Cardiac fibroblast (primary cell): ENCODE data around the gene UBE2QL1.

Experiments used
- DNase-seq, 2 donors: peaks; one replicate each; pipeline versions ENCODE4 v3.0.0 to v3.0.0-alpha.2; 2010; ENCODE audit warnings: low read depth in 2 of 2
- H3K4me3 ChIP-seq, 2 donors: replicated peaks in 1 of 2; 1 replicate in 1 of 2; 2 replicates in 1 of 2; pipeline ENCODE4 v1.5.1; 2011; ENCODE audit warnings: low read depth in 2 of 2, low read length in 2 of 2, mild to moderate bottlenecking in 2 of 2, moderate library complexity in 1 of 2
- TF ChIP-seq, protein P1 (sequence below): IDR thresholded peaks from one replicate; pipeline ENCODE4 v1.5.1; 2011; ENCODE audit warnings: low read depth, mild to moderate bottlenecking, low read length, inconsistent platforms

UBE2QL1 gene

DNA sequence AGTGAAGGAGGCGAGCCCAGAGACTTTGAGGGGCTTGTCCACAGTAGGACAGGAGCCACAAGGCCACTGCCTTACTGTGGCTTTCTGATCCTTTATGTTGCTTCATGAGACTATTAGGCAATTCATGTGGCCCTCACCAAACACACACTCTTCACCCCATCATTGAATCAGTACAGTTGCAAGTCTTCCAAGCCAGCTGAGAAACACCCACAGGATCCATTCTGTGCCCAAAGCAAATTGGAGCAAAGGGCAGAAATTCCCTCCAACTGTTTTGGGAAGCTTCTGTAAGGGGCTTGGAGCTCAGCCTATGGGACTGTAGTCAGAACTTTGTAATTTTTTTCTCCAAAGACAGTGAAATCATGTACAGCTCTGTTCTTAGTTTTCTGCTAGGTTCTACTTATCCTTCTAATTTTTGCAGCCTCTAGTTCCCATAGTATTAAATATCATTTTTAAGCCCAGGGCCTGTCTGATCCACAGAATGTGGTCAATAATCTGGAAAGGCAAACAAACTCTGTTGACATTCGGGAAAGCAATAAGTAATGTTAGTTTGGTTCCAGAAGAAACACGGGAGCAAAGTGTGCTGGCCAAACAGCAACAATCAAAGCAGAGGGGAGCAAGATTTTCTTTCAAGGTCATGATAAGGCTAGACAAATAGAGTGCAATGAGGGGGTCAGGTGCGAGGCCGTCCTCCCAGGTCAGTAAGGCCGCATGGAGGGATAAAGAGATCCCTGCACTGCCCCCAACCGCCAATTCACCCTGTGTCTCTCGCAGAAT is 47.0 kb downstream of the UBE2QL1 start:
- H3K4me3 ChIP-seq: no peak overlapping the region
- DNase-seq: no peak
- TF ChIP-seq, protein P1, sequence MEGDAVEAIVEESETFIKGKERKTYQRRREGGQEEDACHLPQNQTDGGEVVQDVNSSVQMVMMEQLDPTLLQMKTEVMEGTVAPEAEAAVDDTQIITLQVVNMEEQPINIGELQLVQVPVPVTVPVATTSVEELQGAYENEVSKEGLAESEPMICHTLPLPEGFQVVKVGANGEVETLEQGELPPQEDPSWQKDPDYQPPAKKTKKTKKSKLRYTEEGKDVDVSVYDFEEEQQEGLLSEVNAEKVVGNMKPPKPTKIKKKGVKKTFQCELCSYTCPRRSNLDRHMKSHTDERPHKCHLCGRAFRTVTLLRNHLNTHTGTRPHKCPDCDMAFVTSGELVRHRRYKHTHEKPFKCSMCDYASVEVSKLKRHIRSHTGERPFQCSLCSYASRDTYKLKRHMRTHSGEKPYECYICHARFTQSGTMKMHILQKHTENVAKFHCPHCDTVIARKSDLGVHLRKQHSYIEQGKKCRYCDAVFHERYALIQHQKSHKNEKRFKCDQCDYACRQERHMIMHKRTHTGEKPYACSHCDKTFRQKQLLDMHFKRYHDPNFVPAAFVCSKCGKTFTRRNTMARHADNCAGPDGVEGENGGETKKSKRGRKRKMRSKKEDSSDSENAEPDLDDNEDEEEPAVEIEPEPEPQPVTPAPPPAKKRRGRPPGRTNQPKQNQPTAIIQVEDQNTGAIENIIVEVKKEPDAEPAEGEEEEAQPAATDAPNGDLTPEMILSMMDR: no peak

DNA sequence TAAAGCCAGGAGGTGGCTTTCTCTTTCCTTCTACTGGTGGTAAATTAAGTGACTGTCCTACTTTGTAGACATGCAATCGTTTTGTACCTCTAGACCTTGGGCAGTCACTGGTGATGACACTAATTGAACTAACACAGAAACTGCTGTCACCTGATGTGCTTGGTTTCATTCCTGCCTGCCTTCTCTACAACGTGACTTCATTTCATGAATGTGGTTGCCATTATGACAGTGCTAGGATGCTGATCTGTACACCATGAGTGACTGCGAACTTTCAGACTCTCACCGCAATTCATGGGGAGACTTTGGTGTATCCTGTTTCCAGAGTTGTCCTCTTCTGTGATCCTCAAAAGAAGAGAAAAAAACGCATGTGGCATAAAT is 47.5 kb downstream of the UBE2QL1 start:
- DNase-seq: no peak
- no peak overlapping the region for H3K4me3 ChIP-seq
- TF ChIP-seq, protein P1: no peak

DNA sequence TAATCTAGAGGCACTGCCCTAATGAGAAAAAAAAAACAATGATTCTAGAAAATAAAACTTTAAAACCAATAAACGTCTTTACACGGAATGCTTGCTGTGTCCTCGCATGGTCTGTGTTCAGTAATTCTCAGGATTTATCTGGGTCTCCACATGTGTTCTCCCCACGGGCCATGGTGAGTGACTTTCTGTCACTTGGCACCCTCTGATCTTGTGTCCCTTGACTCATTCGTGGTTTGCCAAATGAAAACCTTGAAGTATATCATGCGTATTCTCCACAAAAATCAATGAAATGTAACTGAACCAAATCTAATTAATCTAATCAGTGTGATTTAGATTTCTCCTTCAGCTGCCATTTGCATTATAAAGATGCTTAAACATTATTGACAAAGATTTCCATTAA is 48.0 kb downstream of the UBE2QL1 start:
- TF ChIP-seq, protein P1: no peak
- DNase-seq: no peak
- H3K4me3 ChIP-seq: no peak overlapping the region

DNA sequence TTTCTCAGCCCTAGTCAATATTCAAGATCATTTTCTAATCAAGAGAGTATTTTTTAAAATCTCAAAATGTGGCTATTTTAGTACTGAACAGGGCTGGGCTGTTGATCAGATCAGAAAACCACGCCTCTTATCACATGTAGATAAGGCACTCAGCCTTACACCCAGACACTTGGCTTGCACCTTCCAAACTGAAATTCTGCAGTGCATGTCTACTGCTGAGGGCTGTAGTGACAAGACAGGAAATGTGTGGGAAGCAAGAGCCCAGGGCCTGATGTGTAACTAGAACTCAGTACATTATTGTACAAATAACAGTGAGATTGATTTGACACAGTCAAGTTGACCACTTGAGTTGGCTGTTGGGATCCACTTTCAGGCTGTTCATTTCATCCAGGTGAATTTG is 48.6 kb downstream of the UBE2QL1 start:
- TF ChIP-seq, protein P1: no peak
- DNase-seq: no peak
- H3K4me3 ChIP-seq: no peak overlapping the region

DNA sequence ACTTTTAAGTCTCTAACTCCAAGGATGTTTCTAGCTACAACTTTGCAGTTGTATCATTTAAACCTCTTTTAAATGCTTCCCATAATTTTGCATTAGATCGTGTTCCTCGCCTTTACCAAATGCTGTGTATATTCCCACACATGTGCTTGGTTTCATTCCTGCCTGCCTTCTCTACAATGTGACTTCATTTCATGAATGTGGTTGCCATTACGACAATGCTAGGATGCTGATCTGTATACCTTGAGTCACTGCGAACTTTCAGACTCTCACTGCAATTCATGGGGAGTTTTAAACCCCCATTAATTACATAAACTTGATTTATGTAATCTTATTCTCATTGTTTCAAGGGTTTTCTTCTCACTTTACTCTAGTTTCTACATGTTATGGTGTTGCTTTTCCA is 50.3 kb downstream of the UBE2QL1 start:
- DNase-seq: no peak
- no peak overlapping the region for H3K4me3 ChIP-seq
- TF ChIP-seq, protein P1: no peak

DNA sequence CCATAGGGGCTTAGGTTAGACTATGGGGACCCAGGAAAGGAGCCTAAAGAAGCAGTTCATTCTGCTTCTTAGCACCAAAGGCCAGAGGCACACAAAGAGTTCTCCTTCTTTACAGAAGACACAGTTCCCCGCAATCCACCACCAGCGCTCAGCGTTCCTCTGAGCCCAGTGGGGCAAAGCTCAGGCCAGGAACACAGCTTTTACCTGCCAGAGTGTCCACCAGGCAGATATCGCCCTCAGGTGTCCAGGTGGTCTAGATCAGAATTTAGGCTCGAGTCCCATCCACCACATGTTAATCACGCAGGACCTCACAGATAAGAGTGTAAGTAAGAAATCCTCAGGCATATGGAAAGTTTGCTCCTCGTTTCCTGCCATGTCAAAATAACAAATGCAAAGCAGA is 53.0 kb downstream of the UBE2QL1 start:
- TF ChIP-seq, protein P1: no peak
- no peak for DNase-seq
- H3K4me3 ChIP-seq: no peak overlapping the region

DNA sequence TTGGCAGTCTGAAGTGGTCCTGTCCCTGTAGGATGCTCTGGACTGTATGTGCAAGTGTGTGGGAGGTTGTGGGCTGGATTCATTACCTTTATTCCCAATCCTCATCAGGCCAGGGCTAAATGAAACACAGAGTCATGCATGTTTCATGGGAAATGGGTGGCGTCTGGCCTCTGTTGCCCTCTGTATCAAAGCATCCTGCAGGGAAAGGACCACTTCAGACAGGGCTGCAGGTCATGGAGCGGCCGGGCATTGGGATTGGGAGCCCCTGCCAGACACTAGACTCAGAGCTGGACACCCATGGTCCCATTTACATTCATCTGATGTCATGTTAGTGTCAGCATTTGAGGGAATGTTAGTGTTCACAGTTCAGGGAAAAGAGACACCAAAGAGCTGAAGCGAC is 53.8 kb downstream of the UBE2QL1 start:
- TF ChIP-seq, protein P1: no peak
- DNase-seq: no peak

More for the DNA sequence above, 53.8 kb downstream of the UBE2QL1 start:
- no peak overlapping the region for H3K4me3 ChIP-seq
